Amygdala (tissue), 56 donors: ENCODE data around the gene GDPD5.

Experiments used
- DNase-seq, 56 donors: peaks; one replicate each; lab custom pipeline; 2025; lab: John Stamatoyannopoulos, UW

The GDPD5 gene

DNA sequence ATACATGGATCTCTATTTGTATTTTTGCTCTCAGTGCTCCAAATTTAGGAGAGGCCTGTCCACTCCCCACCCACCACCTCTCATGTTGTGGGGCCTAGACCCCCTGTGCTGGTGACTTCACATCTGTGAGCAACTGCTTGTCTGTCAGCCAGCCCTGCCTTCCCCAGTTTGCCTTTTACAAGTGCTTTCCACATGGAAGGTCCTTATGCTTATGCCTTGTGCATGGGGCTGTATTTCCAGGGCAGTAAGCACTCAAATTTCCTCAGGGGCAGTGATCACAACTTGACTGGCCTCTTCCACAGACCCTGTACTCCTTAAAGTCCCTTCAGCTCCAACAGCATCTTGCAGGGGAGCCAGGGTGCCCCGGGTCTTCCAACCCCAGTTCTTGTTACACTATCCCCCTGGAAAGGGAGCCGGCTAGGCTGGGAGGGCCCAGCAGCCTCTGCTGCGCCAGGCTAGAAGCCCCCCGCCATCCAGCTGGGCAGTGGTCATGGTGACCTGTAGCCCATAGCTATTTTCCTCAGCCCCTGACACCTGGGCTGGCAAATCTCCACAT is 29.9 kb downstream of the GDPD5 start:
- DNase-seq: no peak

DNA sequence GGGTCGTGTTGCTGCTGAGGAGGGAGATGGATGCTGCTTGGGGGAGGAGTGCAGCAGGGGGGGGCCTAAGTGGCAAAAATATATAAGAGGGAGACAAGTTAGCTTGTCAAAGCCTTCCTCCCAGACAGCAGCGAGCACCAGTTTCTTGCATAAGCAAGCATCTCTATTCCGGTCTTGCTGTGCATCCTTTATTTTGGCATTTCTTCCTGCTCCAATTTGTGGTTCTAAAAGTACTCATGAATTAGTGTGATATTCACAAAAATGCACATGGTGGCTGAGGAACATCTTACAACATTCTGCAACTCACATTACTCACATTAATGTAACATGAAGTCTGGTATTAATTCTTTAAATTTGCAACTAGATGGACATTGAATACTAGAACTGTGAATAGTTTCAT is 32.1 kb downstream of the GDPD5 start:
- no peak for DNase-seq

DNA sequence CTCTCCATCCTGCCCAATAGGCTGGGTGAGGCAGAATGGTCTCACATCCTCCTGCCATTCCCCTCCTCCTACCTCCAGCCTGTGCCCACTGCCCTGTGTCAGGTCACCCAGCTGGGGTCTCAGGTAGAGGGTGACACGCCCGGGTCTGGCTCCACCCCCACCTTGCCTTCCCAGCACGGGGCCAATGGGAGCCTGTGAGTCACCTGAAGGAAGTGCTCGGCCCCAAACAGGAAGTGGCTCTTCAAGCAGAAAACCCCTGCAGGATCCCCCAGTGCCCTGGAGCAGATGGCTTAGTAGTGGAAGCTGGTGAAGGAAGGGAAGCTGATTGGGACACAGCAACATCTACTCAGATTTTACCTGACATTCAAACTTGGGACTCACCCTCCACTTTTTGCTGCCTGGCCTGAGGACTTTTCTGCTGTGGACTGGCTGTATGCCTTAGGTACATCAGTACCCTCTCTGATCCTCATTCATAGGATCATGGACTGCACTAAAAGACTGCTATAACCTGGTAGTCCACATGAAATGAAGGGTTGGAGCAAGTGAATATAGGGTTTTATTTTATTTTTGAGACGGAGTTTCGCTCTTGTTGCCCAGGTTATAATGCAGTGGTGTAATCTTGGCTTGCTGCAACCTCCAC is 33.4 kb downstream of the GDPD5 start:
- DNase-seq: no peak

DNA sequence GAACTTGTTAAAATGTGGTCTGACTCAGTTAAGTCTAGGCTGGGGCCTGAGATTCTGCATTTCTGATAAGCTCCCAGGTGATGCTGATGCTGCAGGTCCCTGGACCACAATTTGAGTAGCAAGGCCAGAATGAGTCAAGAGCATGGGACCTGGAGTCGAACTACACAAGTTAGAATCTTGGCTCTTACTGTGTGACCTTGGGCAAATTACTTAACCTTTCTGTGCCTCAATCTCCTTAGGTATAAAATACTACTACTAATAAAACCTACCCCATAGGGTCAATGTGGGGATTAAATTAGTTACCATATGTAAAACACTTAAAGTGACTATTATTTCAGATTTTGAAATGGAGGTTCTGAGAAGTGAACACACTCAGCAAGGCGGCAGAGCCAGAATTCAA is 34.3 kb downstream of the GDPD5 start:
- no peak for DNase-seq

DNA sequence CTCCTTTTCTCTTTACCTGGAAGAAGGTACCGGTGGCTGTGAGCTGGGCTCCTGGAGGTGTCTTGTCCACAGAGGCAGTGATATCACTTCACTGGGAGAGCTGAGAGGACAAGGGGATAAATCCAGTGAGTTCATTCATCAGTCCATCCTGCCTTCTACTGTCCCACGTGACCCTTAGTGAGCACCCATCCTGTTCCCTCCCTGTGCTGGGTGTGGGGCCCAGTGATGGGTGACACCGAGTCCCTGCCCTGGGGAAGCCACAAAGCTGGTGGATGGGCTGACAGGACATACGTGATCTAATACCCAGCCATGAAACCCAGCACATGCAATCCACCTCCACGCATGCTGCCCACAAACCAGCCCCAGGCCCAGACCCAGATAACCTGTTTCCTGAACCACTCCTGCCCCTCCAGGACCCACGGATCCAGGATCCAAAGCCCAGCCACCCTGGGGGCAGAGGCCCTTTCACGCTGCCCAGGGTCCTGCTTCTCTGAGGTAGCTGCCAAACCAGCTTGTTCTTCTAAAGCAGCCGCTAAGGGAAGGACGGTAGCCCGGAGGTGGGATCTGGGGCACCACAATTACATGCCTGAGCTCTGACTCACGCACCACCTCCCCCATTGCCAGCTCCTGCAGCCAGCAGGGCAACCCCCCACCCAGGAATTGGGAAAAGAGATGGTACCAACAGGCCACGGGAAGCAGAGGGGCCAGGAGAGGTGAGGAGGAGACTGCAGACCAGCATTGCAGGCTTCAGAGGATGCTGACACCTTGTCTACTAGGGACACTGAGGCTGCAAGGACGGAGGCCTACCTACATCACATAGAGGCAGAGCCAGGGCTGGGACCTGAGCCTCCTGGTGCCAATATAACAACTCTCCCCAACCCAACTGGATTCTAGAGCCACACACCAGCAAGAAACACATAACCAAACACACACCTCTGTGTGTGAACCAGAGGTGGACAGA is 35.2 kb downstream of the GDPD5 start:
- no peak for DNase-seq

DNA sequence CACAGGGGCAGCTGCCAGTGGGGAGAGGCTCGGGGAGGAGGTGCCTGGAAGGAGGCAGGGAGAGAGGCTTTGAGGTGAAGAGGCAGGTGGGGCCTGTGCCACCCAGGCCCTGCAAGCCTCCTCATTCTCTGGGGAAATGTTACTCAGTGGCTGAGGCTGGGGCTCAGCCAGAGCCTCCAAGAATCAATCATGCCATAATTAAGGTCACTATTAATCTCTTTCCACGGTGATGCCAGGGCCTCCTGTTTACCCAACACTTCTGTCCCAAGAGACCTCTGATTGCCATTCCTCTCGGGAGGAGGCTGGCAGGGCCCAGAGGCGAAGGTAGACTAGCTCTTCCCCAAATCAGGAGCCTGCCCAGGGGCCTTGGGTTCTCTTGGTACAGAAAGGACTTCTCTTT is 38.4 kb downstream of the GDPD5 start:
- DNase-seq: no peak

DNA sequence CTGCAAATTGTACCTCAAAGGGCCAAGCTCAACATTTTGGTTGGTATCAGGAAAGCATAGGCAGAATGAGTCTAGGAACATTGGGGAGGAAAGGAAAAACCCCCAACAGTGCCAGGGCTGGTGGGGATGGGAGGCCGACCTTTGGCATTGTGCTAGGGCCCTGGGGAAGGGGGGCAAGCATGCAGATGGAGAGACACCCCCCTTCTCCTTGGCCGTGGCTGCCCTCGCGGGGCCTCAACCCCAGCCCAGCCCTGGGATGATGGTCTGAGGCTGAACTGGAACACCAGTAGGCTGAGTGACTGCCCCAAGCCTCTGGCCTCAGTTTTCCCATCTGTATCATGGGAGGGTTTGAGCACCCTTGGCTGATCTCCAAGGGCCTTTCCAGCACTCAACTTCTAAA is 40.0 kb downstream of the GDPD5 start:
- DNase-seq: no peak

DNA sequence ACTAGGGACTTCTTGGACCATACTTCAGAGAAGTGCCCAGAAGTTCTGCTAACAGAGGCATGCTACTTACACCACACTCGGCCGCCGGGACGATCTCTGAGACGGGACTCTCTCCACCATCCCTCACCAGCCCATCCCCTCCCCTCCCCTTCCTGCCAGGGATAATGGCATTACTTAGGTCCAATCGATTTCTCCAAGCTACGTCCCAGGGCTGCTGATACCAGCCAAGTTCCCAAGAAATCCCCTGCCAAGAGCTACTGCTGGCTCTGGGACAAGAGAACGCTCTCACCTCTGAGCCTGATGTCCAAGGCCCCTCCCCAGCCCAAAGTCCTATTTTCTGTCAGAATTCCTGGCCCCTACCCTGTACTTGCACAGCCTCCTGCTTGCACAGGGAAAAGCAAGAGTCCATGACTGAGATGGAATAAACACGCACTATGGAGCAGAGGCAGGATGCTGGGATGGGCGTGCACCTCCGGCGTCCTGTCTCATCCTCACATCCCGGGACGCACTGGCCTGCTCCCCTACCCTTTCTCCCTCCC is 42.7 kb downstream of the GDPD5 start:
- no peak for DNase-seq

DNA sequence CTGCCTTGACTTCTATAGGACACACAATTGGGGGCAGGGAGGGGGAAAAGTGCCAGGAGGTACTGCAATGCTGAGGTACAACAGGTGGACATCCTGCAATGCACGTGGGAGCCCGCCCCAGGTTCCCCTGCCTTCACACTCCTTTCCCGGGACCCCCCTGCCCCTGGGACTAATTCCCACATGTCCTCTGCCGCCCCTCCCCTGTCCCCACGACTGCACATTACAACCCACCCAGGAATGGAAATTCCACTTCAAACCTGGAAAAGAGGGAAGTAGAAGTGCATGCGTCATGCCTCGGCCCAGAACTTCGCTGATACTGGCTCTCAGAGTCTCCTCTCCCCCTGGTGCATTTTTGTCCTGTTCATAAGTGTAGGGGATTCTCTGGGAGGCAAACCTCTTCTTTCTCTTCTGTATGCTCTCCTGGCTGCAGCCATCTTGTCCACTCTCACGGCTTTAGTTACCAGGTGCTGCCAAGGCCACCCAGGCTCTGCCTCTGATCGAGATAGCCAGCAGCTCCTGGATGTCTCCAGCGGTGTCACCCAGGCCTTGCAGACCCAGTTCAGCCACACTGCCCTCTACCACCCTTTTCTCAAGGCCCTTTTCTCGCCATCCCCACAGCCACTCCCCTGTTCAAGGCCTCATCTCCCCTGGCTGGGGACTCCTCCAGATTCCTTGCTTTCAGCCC is 43.7 kb downstream of the GDPD5 start:
- DNase-seq: no peak

DNA sequence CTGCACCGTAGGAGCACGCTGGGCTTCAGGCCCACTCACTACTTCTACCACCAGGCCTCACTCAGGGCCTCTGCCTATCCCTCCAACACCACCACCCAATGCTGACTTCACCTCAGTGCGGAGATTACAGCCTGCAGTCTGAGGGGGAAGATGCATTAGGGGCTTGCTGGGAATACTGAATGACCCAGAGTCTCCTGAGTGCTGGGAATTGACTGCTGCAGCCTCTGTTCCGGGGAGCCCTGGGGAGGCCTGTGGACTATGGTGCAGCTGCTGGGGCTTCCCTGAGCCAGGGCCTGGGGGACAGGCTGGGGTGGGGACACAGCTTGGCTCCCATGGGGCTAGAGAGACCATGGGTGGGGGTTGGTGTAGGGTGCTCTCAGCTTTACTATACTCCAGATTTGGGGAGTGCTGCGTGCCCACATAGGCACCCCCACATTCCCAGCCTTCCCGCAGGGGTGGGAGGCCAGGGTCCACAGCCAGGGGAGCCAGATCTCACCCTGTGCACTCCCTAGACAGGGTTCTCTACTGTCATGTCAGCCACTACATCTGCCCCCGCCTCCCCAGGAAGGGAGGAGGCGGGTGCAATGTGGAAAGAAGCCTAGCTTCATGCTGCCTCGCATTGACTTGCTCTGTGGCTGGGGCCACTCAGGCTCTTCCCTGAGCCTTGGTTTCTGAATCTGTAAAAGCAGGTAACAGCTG is 44.4 kb downstream of the GDPD5 start:
- DNase-seq: no peak

DNA sequence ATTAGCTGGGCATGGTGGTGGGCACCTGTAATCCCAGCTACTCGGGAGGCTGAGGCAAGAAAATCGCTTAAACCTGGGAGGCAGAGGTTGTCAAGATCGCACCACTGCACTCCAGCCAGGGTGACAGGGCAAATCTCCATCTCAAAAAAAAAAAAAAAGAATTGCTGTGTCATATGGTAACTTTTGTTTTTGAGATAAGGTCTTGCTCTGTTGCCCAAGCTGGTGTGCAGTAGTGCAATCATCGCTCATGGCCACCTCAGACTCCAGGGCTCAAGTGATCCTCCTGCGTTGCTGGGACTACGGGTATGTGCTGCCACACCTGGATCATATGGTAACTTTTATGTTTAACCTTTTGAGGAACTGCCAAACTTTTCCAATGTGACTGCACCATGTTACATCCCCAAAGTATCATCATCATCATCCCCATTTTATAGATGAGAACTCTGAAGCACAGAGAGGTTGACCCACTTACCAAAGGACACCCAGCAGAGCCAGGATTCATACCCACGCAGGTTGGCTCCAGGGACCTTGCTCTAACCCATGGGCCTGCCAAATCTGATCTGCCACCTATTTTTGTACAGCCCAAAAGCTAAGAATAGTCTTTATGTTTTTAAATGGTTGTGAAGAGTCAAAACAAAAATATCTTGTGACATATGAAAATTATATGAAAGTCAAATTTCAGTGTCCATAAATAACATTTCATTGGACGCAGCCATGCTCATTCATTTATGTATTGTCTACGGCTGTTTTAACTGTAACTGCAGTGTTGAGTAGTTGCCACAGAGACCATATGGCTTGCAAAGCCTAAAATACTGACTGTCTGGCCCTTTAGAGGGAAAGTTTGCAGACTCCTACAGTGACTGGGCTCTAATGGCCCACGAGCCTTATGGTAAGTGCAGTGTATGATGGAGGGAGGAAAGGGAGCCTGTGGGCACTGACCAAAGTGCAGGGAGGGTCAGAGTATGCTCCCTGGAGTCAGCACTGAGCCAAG is 45.3 kb downstream of the GDPD5 start:
- no peak for DNase-seq

DNA sequence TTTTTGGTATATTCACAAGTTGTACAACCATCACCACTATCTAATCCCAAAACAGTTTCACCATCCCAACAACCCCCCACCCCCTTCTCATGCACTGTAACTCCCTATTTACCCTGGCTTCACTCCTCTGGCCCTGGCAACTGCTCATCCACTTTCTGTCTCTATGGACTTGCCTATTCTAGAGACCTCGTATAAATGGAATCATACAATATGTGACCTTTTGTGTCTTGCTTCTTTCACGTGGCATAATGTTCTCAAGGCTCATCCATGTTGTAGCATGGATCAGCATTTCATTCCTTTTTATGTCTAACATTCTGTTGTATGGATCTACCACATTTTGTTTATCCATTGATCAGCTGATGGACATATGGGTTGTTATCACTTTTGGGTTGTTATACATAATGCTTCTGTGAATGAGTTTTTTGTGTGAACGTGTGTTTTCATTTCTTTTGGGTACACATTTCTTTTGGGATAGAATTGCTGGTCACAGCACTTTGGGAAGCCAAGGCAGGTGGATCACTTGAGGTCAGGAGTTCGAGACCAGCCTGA is 46.1 kb downstream of the GDPD5 start:
- DNase-seq: no peak

DNA sequence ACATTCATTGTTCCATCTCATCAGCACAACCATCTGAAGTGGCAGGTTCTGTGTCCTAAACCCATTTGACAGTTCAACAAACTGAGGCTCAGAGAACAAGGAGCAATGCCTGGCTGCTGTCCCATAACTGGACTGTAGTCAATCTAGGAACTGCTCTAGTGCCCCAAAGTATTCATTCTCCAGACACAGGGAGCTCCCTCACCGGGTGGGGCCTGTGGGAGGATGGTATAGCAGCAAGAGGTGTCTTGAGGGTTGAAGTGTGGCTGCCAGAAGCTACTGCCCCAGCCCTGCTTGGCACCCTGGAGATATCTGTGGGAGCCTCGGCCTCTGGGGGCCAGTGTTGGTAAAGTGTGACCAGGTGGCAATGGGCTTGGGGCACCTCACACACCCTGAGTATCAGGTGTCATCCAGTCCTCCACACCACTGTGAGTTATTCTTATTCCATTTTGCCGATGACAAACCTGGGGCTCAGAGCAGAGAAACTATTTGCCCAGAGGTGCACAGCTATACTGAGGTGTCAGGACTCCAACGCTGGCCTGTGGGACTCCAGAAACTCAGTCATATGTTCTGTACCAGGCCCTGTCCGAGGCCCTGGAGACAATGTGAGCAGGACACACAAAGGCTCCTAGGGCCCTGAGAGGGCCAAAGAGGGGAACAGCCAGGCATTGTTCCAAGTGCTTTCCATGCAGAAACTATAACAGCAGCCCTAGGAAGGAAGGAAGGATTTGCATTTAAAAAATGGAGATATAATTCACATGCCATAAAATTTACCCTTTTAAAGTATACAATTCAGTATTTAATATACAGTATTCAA is 46.8 kb downstream of the GDPD5 start:
- DNase-seq: no peak

DNA sequence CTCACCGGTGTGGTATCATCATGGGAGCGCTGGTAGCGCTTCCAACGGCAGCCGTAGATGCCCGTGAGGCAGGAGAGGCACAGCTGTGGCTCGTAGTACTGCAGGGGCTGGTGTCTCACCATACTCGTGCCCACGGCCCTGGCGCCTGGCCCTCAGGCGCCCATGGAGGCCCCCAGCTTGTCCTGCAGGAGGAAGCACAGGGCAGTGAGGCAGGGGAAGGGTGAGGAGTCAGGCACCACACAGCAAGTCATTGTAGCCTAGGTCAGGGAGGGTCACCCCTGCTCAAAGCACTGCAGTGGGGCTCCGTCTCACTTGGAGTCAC is 48.2 kb downstream of the GDPD5 start:
- DNase-seq: no peak

DNA sequence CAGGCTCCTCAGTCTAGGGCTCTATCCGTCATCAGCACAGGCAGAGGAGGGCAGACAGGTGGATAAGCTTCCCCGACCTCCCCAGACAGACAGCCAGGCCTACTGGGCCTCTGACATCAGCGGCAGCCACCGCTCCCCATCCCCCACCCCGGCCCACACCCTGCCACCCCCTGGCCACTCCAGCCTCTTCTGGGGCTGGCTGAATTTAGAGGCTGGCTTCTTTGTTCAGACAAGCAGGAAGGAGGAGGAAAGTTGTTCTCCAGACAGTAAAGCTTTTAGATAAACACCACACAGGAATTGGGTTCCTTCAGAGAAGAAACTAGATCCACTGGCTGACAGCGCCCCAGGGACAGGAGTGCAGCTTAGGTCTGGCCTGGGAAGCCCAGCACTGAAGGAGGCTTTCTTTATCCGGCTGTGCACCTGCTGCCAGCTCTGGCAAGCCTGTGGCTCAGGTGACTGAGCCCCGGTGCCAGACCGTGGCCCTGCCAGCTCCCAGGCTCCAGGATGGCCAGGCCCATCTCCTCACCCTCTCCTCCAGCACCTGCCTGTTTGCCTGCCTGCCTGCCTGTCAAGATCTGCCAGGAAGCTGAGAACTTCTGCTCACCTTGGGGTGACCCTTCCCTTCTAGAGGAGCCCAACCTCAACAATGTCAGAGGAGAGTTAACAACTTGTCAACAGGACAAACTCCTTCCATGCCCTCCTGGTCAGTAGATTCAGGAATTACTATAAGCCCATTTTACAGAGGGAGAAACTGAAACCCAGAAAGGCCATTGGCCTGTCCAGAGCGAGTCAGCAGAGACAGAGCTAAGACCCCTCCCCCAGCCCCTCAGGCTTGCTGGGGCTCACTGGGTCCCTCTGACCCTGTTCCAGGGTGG is 48.8 kb downstream of the GDPD5 start:
- DNase-seq: no peak

DNA sequence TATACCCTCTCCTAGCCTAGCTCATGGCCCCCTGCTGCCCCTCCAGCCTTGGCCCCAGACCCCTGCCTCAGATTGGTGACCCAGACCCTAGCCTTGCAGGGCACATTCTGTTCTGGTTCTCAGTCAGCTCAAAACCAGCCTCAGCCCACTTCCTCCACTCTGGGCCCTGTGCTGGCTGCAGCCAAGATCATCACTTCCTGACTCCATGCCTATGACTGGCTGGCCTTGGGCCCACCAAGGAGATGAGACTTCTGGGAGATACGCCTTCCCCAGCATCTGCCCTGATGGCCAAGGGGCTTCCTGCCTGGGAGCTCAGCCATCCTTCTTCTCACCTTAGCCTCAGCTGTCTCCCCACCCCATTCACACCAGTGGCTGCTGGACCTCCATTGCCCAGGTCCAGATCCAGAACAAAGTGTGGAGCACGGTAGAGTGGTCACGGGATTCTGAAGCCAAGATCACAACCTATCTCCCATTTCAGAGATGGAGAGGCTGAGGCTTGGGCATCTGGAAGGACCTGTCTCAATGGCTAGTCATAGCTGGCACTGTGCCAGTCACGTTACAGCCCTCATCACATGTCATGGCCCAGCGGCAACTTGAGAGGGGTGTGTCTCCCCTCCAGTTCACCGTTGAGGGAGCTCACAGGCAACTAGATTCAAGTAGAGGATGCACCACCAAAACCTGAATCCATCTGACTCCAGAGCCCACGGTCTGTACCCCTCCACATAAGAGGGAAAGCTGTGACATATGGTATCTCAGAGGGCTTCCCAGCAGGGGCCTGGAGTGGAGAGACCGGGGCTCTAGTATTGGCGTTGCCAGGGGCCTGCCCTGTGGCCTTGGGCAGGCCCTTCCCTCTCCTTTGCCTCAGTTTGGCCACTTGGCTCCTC is 49.7 kb downstream of the GDPD5 start:
- DNase-seq: peak in 3 of 56 donors; percentile 12 to 31 (median 31)
